GM21786 (cell line): ENCODE results near the gene AKAIN1.

Experiments used
- ATAC-seq: cut with Tn5 transposase; IDR thresholded peaks from one replicate; pipeline ENCODE4 v1.9.1; 2021; ENCODE audit not compliant: unreplicated experiment

The AKAIN1 gene

DNA sequence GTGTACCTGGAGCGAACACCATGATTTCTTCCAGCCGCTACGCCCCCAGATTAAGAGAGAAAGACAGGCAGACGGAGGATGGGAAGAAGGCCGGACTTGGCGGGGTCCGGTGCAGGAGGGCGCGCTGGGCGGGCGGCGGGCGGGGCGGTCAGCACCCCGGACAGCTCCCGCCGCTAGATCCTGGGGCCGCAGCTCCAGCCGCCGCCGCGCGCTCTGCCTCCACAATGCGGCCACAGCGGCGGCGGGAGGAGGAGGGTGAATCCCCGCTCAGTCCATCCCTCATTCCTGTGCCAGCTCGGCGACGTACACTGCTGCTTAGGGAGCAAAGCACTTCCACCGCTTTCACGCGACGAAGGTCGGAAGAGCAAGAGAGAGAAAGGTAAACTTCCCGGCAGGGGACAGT, at the start of gene AKAIN1:
Gene AKAIN1, minus strand, starts transcription at position 226 of the 403 bp plus-strand sequence. Its CDS starts 204 bp downstream, at position 22.
- no peak for ATAC-seq

- ATAC-seq = no peak
These were observed 47.9 kb upstream of the AKAIN1 start for GRCh38 chr18:5244941-5245340.

DNA sequence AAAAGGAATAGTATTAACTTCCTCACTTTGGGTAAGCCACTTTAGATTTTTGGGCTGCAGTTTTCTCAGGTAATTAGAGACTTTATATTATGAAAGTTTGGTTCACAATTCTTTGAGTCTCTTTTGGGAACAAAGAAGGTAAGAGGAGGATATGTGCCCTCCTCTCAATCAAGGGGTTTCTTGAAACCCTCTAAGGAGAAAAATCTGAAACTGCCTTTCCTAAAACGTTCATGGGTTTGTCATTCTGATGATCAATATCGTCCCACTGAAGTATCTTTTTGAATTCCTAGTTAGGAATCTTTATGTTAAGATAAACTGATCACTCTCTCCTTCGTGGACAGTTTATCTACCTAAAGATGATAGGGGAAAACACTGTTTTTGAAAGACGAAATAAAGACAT, 42.4 kb upstream of the AKAIN1 start:
- no peak for ATAC-seq

DNA sequence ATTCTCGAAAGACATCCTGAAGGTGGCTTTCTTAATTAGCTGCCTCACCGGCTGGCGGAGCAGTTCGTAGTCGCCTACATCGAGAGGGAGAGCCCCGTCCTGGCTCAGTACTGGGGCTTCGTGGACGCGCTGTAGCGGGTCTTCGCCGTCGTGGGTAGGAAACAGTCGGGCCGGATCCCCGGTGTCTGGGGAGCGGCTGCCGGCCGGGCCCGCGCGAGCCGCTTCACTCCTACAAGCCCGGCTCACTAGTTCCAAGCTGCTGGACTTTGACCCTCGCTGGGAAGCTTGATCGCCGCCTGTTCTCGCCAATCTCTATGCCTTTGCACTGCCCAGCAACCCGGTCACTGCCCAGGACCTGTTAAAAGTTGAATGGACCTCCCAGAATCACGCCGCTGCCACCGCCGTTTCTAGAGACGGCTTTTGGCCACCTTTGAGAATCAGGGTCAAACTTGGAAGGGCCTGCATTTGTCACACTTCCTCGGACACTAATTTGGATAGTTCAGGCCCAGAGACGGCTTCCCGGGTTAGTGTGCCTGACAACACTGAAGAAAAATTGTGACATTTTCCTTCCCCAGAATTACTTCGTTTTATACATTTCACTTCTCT, 41.4 kb upstream of the AKAIN1 start:
- ATAC-seq = peak; percentile 39

GRCh38 chr18:5237723-5238370, 40.8 kb upstream of the AKAIN1 start:
- ATAC-seq = peak; percentile 88

GRCh38 chr18:5237083-5237722, 40.1 kb upstream of the AKAIN1 start:
- peak; percentile 32 for ATAC-seq

GRCh38 chr18:5214583-5215351, 17.7 kb upstream of the AKAIN1 start:
- ATAC-seq = no peak

DNA sequence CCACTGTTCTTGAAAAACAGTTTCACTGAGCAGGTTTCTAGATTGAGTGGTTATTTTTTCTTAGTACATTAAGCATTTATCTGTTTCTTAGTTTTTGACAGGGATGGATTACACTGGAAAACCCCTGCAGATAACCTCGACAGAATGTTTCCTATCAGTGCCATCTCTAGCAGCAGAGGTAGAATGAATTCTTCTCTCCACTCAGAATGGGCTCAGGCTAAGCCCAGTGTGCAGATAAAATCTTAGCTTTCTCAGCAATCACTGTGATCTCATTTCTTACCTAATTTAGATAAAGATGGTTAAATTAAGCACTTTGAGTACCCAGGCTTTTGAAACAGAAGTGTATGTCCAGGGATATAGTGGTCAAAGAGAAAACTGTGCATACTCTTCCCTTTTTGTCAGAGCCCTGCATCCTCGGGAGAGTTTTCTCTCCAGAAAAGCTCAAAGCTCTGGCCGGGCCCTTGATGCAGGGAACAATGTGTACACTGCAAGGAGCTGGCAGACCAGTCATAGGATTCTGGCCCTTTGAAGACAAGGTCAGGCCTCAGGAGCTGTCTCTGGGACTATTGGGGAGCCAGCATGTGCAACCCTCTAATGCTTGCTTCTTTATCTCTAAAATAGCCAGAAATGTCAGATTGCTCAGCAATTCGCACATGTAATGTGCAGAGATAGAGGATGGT, 10.6 kb upstream of the AKAIN1 start:
- no peak for ATAC-seq

GRCh38 chr18:5198311-5198710, 1.3 kb upstream of the AKAIN1 start:
- no peak for ATAC-seq

- ATAC-seq = no peak
These were observed 404 bp upstream of the AKAIN1 start for GRCh38 chr18:5197461-5197860.

DNA sequence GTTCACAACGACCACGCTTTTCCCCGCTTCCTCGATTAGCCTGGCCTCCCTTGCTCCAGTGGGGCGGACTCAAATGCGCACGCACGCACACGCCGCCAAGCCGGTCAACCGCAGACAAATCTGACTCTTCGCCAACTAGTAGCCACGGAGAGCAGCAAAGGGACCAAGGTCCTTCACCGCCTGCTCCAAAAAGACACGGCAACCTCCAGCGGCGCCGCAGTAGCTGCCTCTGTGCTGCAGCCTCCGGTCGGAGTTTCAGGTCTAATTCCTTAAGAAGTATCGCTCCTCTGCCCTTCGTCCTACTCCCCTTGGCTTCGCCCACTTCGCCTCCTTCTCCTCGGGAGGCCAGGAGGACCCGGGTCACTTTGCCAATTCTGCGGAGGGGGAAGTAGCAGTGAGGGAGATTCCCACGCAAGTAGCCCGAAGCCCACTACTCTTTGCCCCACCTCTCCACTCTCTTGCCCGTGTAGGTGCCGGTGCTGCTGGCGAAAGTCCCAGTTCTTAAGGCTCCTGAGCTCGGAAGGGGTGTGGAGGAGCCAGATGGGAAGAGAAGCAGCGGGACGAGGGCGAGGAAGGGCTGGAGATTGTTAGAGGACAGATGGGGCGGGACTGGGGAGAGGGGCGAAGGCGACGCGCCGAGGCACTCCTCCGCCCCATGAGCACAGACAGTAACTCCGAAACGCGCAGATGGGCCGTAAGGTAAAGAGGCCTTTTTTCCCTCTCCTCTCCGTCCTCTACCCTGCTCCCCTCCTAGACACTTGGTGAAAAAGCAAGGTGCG, 615 bp downstream of the AKAIN1 start:
- no peak for ATAC-seq

GRCh38 chr18:5195656-5196055, 1.4 kb downstream of the AKAIN1 start:
- no peak for ATAC-seq

DNA sequence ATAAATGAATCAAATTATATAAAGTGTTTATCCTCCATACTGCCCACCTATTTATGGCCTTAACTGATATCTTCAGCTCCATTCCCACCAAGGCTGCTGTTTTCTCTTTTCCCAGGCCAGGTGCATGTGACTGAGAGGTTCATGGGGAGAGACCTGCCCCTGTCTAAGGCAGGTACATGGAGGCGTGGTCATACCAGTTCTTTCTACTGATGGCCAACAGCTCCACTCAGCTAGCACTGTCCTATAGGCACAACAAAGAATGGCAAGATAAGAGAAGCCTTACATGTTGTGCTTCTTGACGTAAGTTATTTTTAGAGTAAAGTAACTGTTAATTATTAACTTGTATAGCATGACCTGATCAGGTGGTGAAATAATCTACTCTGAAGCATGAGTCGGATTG, 16.8 kb downstream of the AKAIN1 start:
- no peak for ATAC-seq

DNA sequence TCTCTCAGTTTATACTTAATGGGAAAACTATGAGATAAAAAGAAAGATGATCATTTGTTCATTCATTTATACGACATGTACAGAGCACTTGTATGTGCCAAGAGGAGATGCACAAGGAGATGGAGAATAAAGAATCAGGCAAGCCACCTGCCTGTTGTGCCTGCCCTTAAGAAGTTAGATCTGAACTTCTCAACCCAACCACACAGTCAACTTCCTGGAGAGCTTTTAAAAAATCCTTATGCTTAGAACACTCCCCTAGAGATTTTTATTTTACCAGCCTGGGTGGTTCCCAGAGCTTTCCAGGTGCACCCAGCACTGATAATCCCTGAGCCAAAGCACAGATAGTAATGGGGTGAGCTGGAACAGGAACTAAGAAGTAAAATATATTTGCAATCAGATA, 18.5 kb downstream of the AKAIN1 start:
- ATAC-seq = no peak

DNA sequence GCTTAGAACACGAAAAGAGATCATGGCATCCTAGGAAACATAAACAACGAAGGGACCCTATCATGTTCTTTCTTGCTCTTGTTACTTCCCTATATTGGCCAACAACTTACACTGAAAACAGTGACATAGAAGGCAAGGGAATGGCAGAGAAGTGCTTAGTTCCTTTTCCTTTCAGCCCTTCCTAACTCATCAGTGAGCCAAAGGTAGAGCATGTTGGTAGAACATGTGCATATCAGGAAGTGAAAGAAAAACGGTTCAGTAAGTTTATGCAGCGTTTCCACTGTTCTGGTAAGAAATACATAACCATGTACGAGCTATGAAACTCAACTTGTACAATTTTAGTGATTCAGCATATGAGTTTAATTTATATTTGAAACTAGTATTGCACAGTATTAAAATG, 21.7 kb downstream of the AKAIN1 start:
- peak; percentile 70 for ATAC-seq

DNA sequence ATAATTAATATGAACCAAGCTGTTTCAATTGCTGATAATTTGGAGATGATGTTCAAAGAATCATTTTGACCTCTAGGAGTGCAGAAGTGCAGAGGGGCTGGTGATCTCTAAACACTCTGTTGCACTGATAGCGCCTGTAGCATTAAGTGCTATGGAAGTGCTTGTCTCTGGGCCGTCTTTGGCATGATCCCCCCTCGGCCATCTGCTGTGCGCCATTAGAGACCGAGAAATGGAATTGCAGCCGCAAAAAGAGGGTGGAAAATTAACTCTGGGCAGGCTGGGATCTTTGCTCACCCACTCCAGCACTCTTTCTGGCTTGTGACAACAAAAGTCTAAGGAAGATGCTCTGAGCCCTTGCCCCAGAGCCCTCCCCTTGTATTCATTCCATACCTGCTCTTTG, 23.4 kb downstream of the AKAIN1 start:
- ATAC-seq = no peak

- ATAC-seq = no peak
These were observed 23.8 kb downstream of the AKAIN1 start for GRCh38 chr18:5173236-5173635.

DNA sequence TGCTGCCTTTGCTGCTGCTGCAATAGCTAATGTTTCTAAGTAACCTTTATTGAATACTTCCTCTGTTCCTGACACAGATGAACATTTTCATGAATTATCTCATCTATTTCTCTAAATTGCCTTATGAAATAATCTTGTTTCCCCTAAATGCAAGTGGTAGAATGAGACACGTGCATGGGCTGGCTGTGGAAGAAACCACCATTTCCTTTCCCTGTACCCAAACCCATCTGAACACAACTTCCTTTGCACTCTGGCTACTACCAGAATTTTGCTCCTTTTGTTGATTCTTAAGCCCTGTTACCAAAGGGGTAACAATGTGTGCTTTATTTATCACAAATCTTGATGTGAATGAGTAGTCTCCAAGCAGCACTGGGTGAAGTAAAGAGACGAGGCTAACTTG, 29.2 kb downstream of the AKAIN1 start:
- ATAC-seq = no peak

DNA sequence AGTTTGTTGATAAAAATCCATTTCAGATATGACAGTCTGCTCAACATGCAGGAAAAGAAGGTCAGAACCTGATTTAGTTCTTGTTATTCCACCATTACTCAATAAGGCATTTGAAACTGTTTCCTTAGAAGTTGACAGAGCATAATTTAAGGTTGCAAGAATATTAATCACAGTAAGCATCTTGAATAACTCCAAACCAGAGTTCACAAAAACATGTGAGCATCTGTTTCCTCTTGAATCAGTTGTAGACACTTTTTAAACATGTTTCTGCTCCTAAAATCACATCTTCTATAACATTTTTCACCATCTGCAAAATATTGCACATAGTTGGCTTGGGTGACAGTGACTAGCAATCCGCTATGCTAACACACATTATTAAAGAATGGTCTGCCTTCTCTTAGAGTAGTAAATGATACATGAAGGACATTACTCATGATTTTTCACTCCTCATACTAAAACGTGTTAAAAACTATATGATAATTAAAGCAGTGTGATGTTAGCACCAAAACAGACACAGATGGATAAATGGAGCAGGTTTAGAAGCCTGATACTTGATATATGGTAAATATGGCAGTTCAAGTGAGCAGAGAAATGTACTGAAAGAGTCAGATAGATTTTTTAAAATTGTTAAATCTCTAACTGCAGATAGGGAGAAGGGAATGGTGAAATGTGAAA, 30.3 kb downstream of the AKAIN1 start:
- ATAC-seq = no peak

GRCh38 chr18:5164903-5165302, 32.2 kb downstream of the AKAIN1 start:
- no peak for ATAC-seq
